Measurements from ENCODE around the gene KANSL1. TPM values are rescaled to one million over a fixed set of nuclear protein-coding genes. Genes with fewer than 3 reads are reported as not detected.

Gene KANSL1
- polyA plus RNA-seq, 3 donors = 3.1 to 31.9 (median 4.6) TPM

DNA sequence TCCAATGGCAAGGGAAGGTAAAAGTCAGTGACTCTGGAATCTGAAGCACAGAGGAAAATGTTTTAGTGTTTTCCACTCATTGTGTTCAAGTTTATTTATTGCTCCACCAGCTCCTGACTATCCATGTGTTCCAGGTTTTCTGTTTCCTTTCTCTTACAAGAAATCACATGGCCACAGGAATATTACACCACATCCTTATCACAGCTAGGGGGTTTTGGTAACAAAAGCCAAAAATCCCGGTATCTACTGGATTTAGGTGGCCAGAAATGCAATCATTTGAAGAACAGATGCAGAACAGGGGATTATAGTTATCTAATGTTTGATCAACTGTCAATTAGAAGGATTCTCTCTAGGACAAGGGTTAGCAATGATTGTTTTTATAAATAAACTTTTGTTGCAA lies 146.3 kb downstream of the KANSL1 start:
- no peaks in the 10 kb centered on the region for H3K27me3 ChIP-seq (ENCODE audit: control insufficient read depth in 2 of 2, insufficient read depth in 2 of 2, low read length in 2 of 2)
- no peak overlapping the region for H2AFZ ChIP-seq (ENCODE audit: insufficient read depth, low read depth, low read length, poor library complexity, severe bottlenecking)
- peaks cover 82 to 94% of the 10 kb centered on the region in 2 donors for H3K36me3 Mint-ChIP-seq
- H3K4me1 Mint-ChIP-seq = peaks cover 4% of the 10 kb centered on the region
- no peak for TF ChIP-seq CTCF (IDR thresholded peaks at IDR 0.05)
- peak overlapping the region in 1 of 2 donors; percentile 27 for H3K27ac ChIP-seq (ENCODE audit: low read depth in 1 of 2, low read length in 2 of 2)
- no peak overlapping the region for H3K4me3 Mint-ChIP-seq
- H3K4me3 ChIP-seq (replicated peaks in 1 of 3; ENCODE audit: low read depth in 2 of 3, low read length in 3 of 3) = no peak overlapping the region
- no peak overlapping the region for H3K9ac ChIP-seq (ENCODE audit: insufficient read depth, low read length, poor library complexity, severe bottlenecking)
- no CpG with 5 or more reads among the region's 1 CpG for WGBS (ENCODE audit: insufficient coverage)
- intact Hi-C loops (cut with micrococcal nuclease) = no loop called here
- no peaks in the 10 kb centered on the region for H3K4me1 ChIP-seq (ENCODE audit: control insufficient read depth in 1 of 2, insufficient read depth in 2 of 2, low read length in 2 of 2)
- peaks cover 55% of the 10 kb centered on the region for H4K20me1 ChIP-seq (ENCODE audit: insufficient read depth, low read length)
- no peaks in the 10 kb centered on the region for H3K9me3 ChIP-seq (replicated peaks in 1 of 2; ENCODE audit: control insufficient read depth in 1 of 2, insufficient read depth in 1 of 2, low read length in 2 of 2)
- H3K79me2 ChIP-seq (ENCODE audit: insufficient read depth, low read length) = peaks cover 3% of the 10 kb centered on the region
- peaks cover 79 to 100% of the 10 kb centered on the region in 2 donors for H3K36me3 ChIP-seq (replicated peaks in 1 of 2; ENCODE audit: control insufficient read depth in 1 of 2, insufficient read depth in 2 of 2, low read length in 2 of 2)
- no peaks in the 10 kb centered on the region for H3K27me3 Mint-ChIP-seq (ENCODE audit: low read depth in 3 of 3)
- DNase-seq = no peak
- no peak overlapping the region for H3K4me2 ChIP-seq (replicated peaks; ENCODE audit: extremely low read depth, low read length, poor library complexity, severe bottlenecking)
- H3K9me3 Mint-ChIP-seq = no peaks in the 10 kb centered on the region
- H3K27ac Mint-ChIP-seq = no peak overlapping the region

GRCh38 chr17:46045639-46046038 lies 147.6 kb downstream of the KANSL1 start:
- Mint-ChIP-seq H3K9me3 (no peaks in the 10 kb centered on the region), H3K27ac (peak overlapping the region in 4 of 7 donors; percentile 39 to 64 (median 52)), H3K27me3 (ENCODE audit: low read depth in 3 of 3) (no peaks in the 10 kb centered on the region), H3K4me1 (peaks cover 4% of the 10 kb centered on the region), H3K36me3 (peaks cover 81 to 93% of the 10 kb centered on the region in 2 donors), H3K4me3 (no peak overlapping the region)
- H3K4me2 ChIP-seq (replicated peaks; ENCODE audit: extremely low read depth, low read length, poor library complexity, severe bottlenecking) = no peak overlapping the region
- 82% methylated on average over 1 of the region's 3 CpGs for WGBS (ENCODE audit: insufficient coverage)
- H3K79me2 ChIP-seq (ENCODE audit: insufficient read depth, low read length) = peaks cover 3% of the 10 kb centered on the region
- no peak for DNase-seq
- no peaks in the 10 kb centered on the region for H3K9me3 ChIP-seq (replicated peaks in 1 of 2; ENCODE audit: control insufficient read depth in 1 of 2, insufficient read depth in 1 of 2, low read length in 2 of 2)
- H3K27me3 ChIP-seq (ENCODE audit: control insufficient read depth in 2 of 2, insufficient read depth in 2 of 2, low read length in 2 of 2) = no peaks in the 10 kb centered on the region
- peak overlapping the region in 1 of 2 donors; percentile 23 for H3K27ac ChIP-seq (ENCODE audit: low read depth in 1 of 2, low read length in 2 of 2)
- intact Hi-C loops (cut with micrococcal nuclease) = no loop called here
- peaks cover 79 to 100% of the 10 kb centered on the region in 2 donors for H3K36me3 ChIP-seq (replicated peaks in 1 of 2; ENCODE audit: control insufficient read depth in 1 of 2, insufficient read depth in 2 of 2, low read length in 2 of 2)
- H3K4me3 ChIP-seq (replicated peaks in 1 of 3; ENCODE audit: low read depth in 2 of 3, low read length in 3 of 3) = no peak overlapping the region
- H3K4me1 ChIP-seq (ENCODE audit: control insufficient read depth in 1 of 2, insufficient read depth in 2 of 2, low read length in 2 of 2) = no peaks in the 10 kb centered on the region
- TF ChIP-seq CTCF (IDR thresholded peaks at IDR 0.05) = no peak
- no peak overlapping the region for H3K9ac ChIP-seq (ENCODE audit: insufficient read depth, low read length, poor library complexity, severe bottlenecking)
- peaks cover 42% of the 10 kb centered on the region for H4K20me1 ChIP-seq (ENCODE audit: insufficient read depth, low read length)
- H2AFZ ChIP-seq (ENCODE audit: insufficient read depth, low read depth, low read length, poor library complexity, severe bottlenecking) = no peak overlapping the region

All from CD14-positive monocyte (primary cell).